ENCODE results near the gene ATAD3A. TPM values are rescaled to one million over a fixed set of nuclear protein-coding genes. Genes with fewer than 3 reads are reported as not detected.
A peak's percentile ranks its signal among the peaks of the same experiment; 100 is the strongest.
"Not testable (repeated sequence)": the region's sequence is repeated elsewhere in the genome, so short reads cannot be mapped to it uniquely, and the experiment has no call there.

The ATAD3A gene
- total RNA-seq, 2 donors from 2014 or later: 52.7 to 126 TPM

DNA sequence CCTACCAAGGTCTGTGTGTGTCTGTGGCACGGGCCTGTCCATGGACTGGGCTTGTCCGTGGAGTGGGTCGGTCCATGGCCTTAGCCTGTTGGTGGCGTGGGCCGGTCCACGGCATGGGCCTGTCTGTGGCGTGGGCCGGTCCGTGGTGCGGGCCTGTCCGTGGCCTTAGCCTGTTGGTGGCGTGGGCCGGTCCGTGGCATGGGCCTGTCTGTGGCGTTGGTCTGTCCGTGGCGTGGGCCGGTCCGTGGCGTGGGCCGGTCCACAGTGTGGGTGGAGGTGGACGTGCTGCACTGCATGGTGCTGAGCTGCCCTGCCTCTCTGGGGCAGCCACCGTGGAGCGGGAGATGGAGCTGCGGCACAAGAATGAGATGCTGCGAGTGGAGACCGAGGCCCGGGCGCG, 30.2 kb upstream of the ATAD3A start:
- not testable (repeated sequence) for H3K9me3 Mint-ChIP-seq; H3K27me3 Mint-ChIP-seq; H3K36me3 Mint-ChIP-seq; ATAC-seq; DNase-seq (ENCODE audit: low spot score); H3K4me3 Mint-ChIP-seq; H3K4me1 Mint-ChIP-seq (ENCODE audit: low read depth in 2 of 2); H3K27ac Mint-ChIP-seq

- ATAC-seq (no peak), DNase-seq (ENCODE audit: low spot score) (no peak)
- H3K9me3 Mint-ChIP-seq: no peaks in the 10 kb centered on the region
- H3K36me3 Mint-ChIP-seq: peaks cover 4% of the 10 kb centered on the region
- H3K4me3 Mint-ChIP-seq: no peak overlapping the region
- no peaks in the 10 kb centered on the region for H3K27me3 Mint-ChIP-seq
- H3K4me1 Mint-ChIP-seq (ENCODE audit: low read depth in 2 of 2): peaks cover 0 to 4% of the 10 kb centered on the region in 2 donors
- no peak overlapping the region for H3K27ac Mint-ChIP-seq
Observed at GRCh38 chr1:1482856-1483255, 29.1 kb upstream of the ATAD3A start.

DNA sequence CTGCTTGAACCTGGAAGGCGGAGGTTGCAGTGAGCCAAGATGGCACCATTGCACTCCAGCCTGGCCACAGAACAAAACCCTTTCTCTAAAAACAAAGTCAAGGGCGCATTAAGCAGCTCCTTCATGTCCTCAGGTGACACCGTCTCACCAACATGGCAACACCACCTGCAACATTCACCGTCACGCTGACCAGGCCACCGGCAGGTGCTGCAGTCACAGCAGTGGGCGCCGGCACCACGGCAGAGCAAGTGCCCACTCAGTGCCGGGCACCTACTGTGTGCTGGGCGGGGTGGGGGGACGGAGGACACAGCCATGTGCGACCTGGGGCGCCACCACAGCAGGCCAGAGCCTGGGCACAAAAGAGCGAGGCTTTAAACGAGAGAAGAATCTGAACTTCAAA, 28.2 kb upstream of the ATAD3A start:
- Mint-ChIP-seq H3K36me3 (peaks cover 4% of the 10 kb centered on the region), H3K27me3 (no peaks in the 10 kb centered on the region), H3K27ac (no peak overlapping the region), H3K4me1 (ENCODE audit: low read depth in 2 of 2) (peaks cover 0 to 4% of the 10 kb centered on the region in 2 donors), H3K4me3 (no peak overlapping the region), H3K9me3 (no peaks in the 10 kb centered on the region)
- ATAC-seq (no peak), DNase-seq (ENCODE audit: low spot score) (no peak)

DNA sequence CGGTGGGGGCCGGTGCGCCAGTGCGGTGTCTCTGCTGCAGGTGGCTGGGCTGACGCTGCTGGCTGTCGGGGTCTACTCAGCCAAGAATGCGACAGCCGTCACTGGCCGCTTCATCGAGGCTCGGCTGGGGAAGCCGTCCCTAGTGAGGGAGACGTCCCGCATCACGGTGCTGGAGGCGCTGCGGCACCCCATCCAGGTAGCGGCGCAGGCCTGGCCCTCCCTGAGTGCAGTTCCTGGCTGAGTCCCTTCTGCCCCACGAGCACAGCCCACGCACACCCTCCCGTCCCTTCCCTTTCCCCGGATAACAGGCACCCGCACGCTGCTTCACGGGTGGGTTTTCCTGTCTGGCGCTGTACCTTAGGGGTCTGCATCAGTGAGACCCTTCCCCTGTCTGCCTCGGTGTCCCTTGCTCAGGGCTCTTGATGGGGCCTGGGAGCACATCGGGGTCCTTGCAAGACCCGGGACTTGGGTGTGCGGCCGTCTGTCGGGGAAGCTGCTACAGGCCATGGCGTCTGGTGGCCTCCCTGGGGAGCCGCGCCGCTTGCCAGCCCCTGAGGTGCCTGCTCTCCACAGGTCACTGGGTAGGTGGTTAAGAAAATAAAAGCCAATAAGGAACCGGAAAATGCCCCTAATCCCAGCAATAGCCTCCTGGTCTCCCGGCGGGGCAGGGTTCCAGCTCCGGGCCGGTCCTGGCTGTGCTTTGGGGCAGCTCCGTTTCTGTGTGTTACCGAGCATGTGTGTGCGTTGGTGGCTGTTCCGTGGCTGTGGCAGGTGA, 26.8 kb upstream of the ATAD3A start:
- not testable (repeated sequence) for DNase-seq (ENCODE audit: low spot score); H3K4me1 Mint-ChIP-seq (ENCODE audit: low read depth in 2 of 2); H3K27me3 Mint-ChIP-seq; H3K4me3 Mint-ChIP-seq; H3K27ac Mint-ChIP-seq; H3K36me3 Mint-ChIP-seq; H3K9me3 Mint-ChIP-seq
- ATAC-seq: peak in 1 of 2 donors; percentile 13

DNA sequence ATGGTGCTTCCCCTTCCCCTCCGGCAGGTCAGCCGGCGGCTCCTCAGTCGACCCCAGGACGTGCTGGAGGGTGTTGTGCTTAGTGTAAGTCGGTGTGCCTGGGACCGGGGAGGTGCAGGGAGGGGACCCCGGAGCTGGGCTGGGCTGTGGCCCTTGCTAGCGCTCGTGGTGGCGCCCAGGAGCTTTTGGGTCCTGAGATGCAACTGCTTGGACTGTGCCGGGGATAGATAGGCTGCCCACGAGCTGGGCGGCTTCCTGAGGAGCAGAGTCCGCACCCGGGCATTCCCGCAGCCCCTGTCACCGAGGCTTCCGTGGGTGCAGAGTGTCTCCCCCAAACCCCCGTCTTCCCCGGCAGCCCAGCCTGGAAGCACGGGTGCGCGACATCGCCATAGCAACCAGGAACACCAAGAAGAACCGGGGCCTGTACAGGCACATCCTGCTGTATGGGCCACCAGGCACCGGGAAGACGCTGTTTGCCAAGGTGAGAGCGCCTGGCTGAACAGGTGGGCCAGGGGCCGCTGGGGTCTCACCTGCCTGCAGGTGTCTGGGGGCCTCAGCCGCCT, 26.1 kb upstream of the ATAD3A start:
- not testable (repeated sequence) for H3K36me3 Mint-ChIP-seq, H3K9me3 Mint-ChIP-seq, H3K4me3 Mint-ChIP-seq

GRCh38 chr1:1487701-1488100, 24.3 kb upstream of the ATAD3A start:
- DNase-seq (ENCODE audit: low spot score): no peak
- Mint-ChIP-seq H3K4me3 (no peak overlapping the region), H3K4me1 (ENCODE audit: low read depth in 2 of 2) (no peaks in the 10 kb centered on the region), H3K27me3 (no peaks in the 10 kb centered on the region), H3K27ac (no peak overlapping the region), H3K36me3 (no peaks in the 10 kb centered on the region), H3K9me3 (no peaks in the 10 kb centered on the region)
- no peak for ATAC-seq

More for the DNA sequence above, 26.1 kb upstream of the ATAD3A start:
- not testable (repeated sequence) for H3K27ac Mint-ChIP-seq; DNase-seq (ENCODE audit: low spot score); H3K27me3 Mint-ChIP-seq; ATAC-seq; H3K4me1 Mint-ChIP-seq (ENCODE audit: low read depth in 2 of 2)

DNA sequence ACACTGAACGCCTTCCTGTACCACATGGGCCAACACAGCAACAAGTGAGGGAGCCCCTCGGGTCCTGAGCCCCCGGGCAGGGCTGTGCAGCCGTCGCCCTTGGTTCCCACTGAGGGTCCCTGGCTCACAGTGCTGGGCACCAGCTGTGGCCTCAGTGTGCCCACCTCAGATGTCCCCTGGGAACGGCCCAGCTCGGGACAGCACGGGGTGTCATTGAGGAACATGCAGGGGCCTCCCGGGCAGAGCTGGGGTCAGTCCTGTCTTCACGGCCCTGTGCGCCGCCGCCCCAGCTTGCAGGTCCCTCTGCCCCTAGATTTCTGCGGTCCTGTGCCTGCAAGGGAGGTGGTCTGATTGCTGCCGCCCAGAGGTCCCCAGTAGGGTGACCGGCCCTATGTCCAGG, 22.7 kb upstream of the ATAD3A start:
- Mint-ChIP-seq H3K27me3 (no peaks in the 10 kb centered on the region), H3K27ac (no peak overlapping the region), H3K36me3 (peaks cover 12% of the 10 kb centered on the region), H3K9me3 (peaks cover 3% of the 10 kb centered on the region), H3K4me1 (ENCODE audit: low read depth in 2 of 2) (no peaks in the 10 kb centered on the region), H3K4me3 (no peak overlapping the region)
- ATAC-seq: no peak
- DNase-seq (ENCODE audit: low spot score): no peak

GRCh38 chr1:1489861-1490260, 22.1 kb upstream of the ATAD3A start:
- no peaks in the 10 kb centered on the region for H3K27me3 Mint-ChIP-seq
- ATAC-seq (peak in 1 of 2 donors; percentile 11), DNase-seq (ENCODE audit: low spot score) (no peak)
- peaks cover 12% of the 10 kb centered on the region for H3K36me3 Mint-ChIP-seq
- H3K9me3 Mint-ChIP-seq: peaks cover 3% of the 10 kb centered on the region
- H3K27ac Mint-ChIP-seq: no peak overlapping the region
- H3K4me1 Mint-ChIP-seq (ENCODE audit: low read depth in 2 of 2): no peaks in the 10 kb centered on the region
- H3K4me3 Mint-ChIP-seq: no peak overlapping the region

DNA sequence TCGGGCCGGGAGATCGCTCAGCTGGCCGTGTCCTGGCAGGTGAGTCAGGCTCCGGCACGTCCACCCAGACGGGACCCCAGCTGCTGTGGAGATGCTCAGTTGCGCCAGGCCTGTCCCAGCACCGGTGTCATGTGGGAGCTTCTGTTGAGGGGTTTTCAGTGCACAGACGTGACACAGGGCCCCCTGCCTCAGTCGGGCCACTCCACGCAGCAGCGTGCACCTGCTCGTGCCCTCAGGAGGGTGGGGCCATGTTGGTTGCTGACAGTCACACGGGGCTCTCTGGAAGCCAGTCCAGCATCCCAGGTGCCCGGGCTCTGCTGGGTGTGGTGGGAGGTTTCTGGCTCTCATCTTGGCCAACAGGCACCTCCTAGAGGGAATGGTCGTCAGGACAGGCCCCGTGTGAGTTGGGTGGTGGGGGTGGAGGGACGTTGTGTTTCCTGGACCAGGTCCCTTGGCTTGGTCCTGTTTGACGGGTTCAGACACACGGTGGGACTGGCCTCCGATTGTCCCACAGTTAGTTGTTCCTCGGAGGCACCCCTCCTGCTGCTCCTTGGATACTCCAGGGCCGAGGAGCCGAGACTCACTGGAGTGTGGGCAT, 21.2 kb upstream of the ATAD3A start:
- DNase-seq (ENCODE audit: low spot score) (no peak), ATAC-seq (no peak)
- Mint-ChIP-seq H3K9me3 (peaks cover 3% of the 10 kb centered on the region), H3K27me3 (no peaks in the 10 kb centered on the region), H3K27ac (no peak overlapping the region), H3K4me1 (ENCODE audit: low read depth in 2 of 2) (no peaks in the 10 kb centered on the region), H3K36me3 (peaks cover 12% of the 10 kb centered on the region), H3K4me3 (no peak overlapping the region)

DNA sequence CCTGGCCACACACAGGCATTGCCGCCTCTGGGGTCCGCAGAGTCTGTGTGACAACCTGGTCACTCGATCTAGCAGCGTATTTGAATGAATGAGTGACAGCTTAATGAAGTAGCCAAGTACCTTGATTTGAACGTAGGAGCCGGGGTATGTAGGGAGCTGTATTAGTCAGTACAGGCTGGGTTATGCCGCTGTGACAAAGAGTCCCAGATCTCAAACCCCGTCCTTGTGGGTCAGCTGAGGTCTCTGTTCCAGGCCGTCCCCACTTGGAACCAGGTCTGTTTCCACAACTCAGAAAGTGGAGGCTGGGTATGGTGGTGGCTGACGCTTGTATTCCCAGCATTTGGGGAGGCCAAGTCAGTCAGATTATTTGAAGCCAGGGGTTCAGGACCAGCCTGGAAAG, 20.4 kb upstream of the ATAD3A start:
- Mint-ChIP-seq H3K27ac (no peak overlapping the region), H3K4me1 (ENCODE audit: low read depth in 2 of 2) (no peaks in the 10 kb centered on the region), H3K36me3 (peaks cover 12% of the 10 kb centered on the region), H3K4me3 (no peak overlapping the region), H3K9me3 (peaks cover 3% of the 10 kb centered on the region), H3K27me3 (no peaks in the 10 kb centered on the region)
- no peak for ATAC-seq
- DNase-seq (ENCODE audit: low spot score): no peak

GRCh38 chr1:1494311-1494710, 17.7 kb upstream of the ATAD3A start:
- not testable (repeated sequence) for ATAC-seq; H3K4me1 Mint-ChIP-seq (ENCODE audit: low read depth in 2 of 2)
- H3K36me3 Mint-ChIP-seq: peaks cover 12% of the 10 kb centered on the region

GRCh38 chr1:1495461-1495975, 16.4 kb upstream of the ATAD3A start:
- peak; percentile 21 to 46 for ATAC-seq
- not testable (repeated sequence) for H3K9me3 Mint-ChIP-seq; H3K4me1 Mint-ChIP-seq (ENCODE audit: low read depth in 2 of 2); H3K4me3 Mint-ChIP-seq; H3K27ac Mint-ChIP-seq; H3K27me3 Mint-ChIP-seq; DNase-seq (ENCODE audit: low spot score)
- peaks cover 12% of the 10 kb centered on the region for H3K36me3 Mint-ChIP-seq

More at GRCh38 chr1:1494311-1494710, 17.7 kb upstream of the ATAD3A start:
- H3K4me3 Mint-ChIP-seq; H3K9me3 Mint-ChIP-seq; DNase-seq (ENCODE audit: low spot score); H3K27ac Mint-ChIP-seq; H3K27me3 Mint-ChIP-seq: not testable (repeated sequence)

DNA sequence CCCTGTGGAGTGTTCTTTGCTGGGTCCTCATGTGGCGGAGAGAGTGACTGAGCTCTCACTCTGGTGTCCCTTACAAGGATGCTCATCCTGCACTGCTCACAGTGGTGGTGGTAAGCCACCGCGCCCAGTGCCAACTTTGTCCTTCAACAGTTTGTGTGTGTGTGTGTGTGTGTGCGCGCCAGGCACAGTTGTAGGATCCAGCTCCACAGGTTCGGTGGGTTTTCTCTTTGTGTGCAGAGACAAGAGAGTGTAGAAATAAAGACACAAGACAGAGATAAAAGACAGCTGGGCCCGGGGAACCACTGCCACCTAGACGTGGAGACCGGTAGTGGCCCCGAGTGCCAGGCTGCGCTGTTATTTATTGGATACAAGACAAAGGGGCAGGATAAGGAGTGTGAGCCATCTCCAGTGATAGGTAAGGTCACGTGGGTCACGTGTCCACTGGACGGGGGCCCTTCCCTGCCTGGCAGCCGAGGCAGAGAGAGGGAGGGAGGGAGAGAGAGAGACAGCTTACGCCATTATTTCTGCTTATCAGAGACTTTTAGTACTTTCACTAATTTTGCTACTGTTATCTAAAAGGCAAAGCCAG, 7.1 kb upstream of the ATAD3A start:
- peak; percentile 53 to 72 for ATAC-seq
- H3K9me3 Mint-ChIP-seq; H3K36me3 Mint-ChIP-seq; DNase-seq (ENCODE audit: low spot score); H3K27me3 Mint-ChIP-seq: not testable (repeated sequence)
- Mint-ChIP-seq H3K4me3 (peak overlapping the region; percentile 82), H3K27ac (peak overlapping the region; percentile 77 to 82), H3K4me1 (ENCODE audit: low read depth in 2 of 2) (peaks cover 15 to 18% of the 10 kb centered on the region in 2 donors)

DNA sequence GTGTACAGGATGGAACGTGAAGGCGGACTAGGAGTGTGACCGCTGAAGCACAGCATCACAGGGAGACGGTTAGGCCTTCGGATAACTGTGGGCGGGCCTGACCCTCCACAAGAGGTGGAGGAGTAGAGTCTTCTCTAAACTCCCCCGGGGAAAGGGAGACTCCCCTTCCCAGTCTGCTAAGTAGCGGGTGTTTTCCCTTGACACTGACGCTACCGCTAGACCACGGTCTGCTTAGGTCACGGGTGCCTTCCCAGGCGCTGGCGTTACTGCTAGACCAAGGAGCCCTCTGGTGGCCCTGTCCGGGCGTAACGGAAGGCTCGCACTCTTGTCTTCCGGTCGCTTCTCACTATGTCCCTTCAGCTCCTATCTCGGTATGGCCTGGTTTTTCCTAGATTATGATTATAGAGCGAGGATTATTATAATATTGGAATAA, 6.6 kb upstream of the ATAD3A start:
- DNase-seq (ENCODE audit: low spot score); H3K27me3 Mint-ChIP-seq; H3K9me3 Mint-ChIP-seq; H3K36me3 Mint-ChIP-seq: not testable (repeated sequence)
- ATAC-seq: peak; percentile 75 to 87
- Mint-ChIP-seq H3K4me1 (ENCODE audit: low read depth in 2 of 2) (peaks cover 15 to 18% of the 10 kb centered on the region in 2 donors), H3K4me3 (peak overlapping the region; percentile 82), H3K27ac (peak overlapping the region; percentile 77 to 82)

Measured in natural killer cell treated with Interleukin-12 subunit alpha and Interleukin-12 subunit beta and Interleukin-15 and Interleukin-18, amount 100 ng/mL, for 72 hours (primary cell).